Neuronal stem cell (in vitro differentiated cells): Measurements from ENCODE around the gene TUBA4B.

ENCODE experiments used
- DNase-seq: peaks from one replicate; pipeline ENCODE4 v3.0.0-alpha.2; 2013; ENCODE audit warnings: low spot score
- H2AFZ ChIP-seq: one replicate; pipeline ENCODE4 v1.6.1; 2013; ENCODE audit warnings: mild to moderate bottlenecking, low read length, inconsistent platforms
- H2AK5ac ChIP-seq: 2 replicates; pipeline ENCODE4 v1.6.1; 2013; ENCODE audit warnings: low read depth, mild to moderate bottlenecking, inconsistent platforms, low read length, moderate library complexity, mixed read lengths
- H2BK120ac ChIP-seq: 2 replicates; pipeline ENCODE4 v1.6.1; 2013; ENCODE audit warnings: low read depth, mild to moderate bottlenecking, inconsistent platforms, low read length, moderate library complexity, mixed read lengths
- H2BK12ac ChIP-seq: one replicate; pipeline ENCODE4 v1.6.1; 2013; ENCODE audit warnings: low read length, inconsistent platforms
- H2BK15ac ChIP-seq: 2 replicates; pipeline ENCODE4 v1.6.1; 2013; ENCODE audit warnings: mild to moderate bottlenecking, low read length, inconsistent platforms, mixed read lengths
- H2BK5ac ChIP-seq: one replicate; pipeline ENCODE4 v1.6.1; 2013; ENCODE audit warnings: inconsistent platforms, mild to moderate bottlenecking, low read length, moderate library complexity
- H3K14ac ChIP-seq: one replicate; pipeline ENCODE4 v1.6.1; 2013; ENCODE audit warnings: low read length, inconsistent platforms
- H3K18ac ChIP-seq: 2 replicates; pipeline ENCODE4 v1.6.1; 2013; ENCODE audit warnings: low read length, inconsistent platforms
- H3K23ac ChIP-seq: 2 replicates; pipeline ENCODE4 v1.6.1; 2013; ENCODE audit warnings: low read depth, mild to moderate bottlenecking, mixed read lengths, low read length, inconsistent platforms; ENCODE audit not compliant: poor library complexity
- H3K27ac ChIP-seq: replicated peaks from 3 replicates; pipeline ENCODE4 v1.5.1; 2013; ENCODE audit warnings: low read length, inconsistent platforms
- H3K27me3 ChIP-seq, 3 experiments: 2 replicates each; pipeline ENCODE4 v1.6.1; 2013; ENCODE audit warnings: low read length in 3 of 3, mild to moderate bottlenecking in 2 of 3, inconsistent platforms in 1 of 3, low read depth in 1 of 3, mixed read lengths in 1 of 3, moderate library complexity in 1 of 3; ENCODE audit not compliant: control insufficient read depth in 3 of 3, insufficient read depth in 3 of 3
- H3K36me3 ChIP-seq, 2 donors: replicated peaks in 1 of 2; 2 replicates each; pipeline ENCODE4 v1.6.1; 2013; ENCODE audit warnings: low read length in 2 of 2; ENCODE audit not compliant: control insufficient read depth in 2 of 2, insufficient read depth in 2 of 2
- H3K4ac ChIP-seq: 2 replicates; pipeline ENCODE4 v1.6.1; 2013; ENCODE audit warnings: inconsistent platforms, mild to moderate bottlenecking, low read length, moderate library complexity
- H3K4me1 ChIP-seq, 2 donors: 1 replicate in 1 of 2; 2 replicates in 1 of 2; pipeline ENCODE4 v1.6.1; 2013; ENCODE audit warnings: low read length in 2 of 2, low read depth in 1 of 2; ENCODE audit not compliant: control insufficient read depth in 2 of 2, insufficient read depth in 1 of 2
- H3K4me2 ChIP-seq: one replicate; pipeline ENCODE4 v1.6.1; 2013; ENCODE audit warnings: mild to moderate bottlenecking, low read length, inconsistent platforms; ENCODE audit not compliant: insufficient read depth, poor library complexity, severe bottlenecking
- H3K4me3 ChIP-seq, 2 donors: 2 replicates each; pipeline ENCODE4 v1.5.1; 2013; ENCODE audit warnings: low read length in 2 of 2, mild to moderate bottlenecking in 2 of 2, inconsistent platforms in 1 of 2, moderate library complexity in 1 of 2
- H3K79me1 ChIP-seq: one replicate; pipeline ENCODE4 v1.6.1; 2013; ENCODE audit warnings: low read depth, mild to moderate bottlenecking, inconsistent platforms, low read length, moderate library complexity
- H3K9ac ChIP-seq: one replicate; pipeline ENCODE4 v1.6.1; 2013; ENCODE audit warnings: mild to moderate bottlenecking, low read depth, low read length, inconsistent platforms; ENCODE audit not compliant: poor library complexity
- H3K9me3 ChIP-seq, 2 donors: replicated peaks in 1 of 2; 2 replicates each; pipeline versions ENCODE3 to v1.6.1; 2013; ENCODE audit warnings: low read length in 2 of 2, mild to moderate bottlenecking in 2 of 2, inconsistent platforms in 1 of 2, low read depth in 1 of 2, mixed read lengths in 1 of 2, moderate library complexity in 1 of 2; ENCODE audit not compliant: control insufficient read depth in 2 of 2, insufficient read depth in 1 of 2
- H4K8ac ChIP-seq: one replicate; pipeline ENCODE4 v1.6.1; 2013; ENCODE audit warnings: low read depth, mild to moderate bottlenecking, inconsistent platforms, low read length, moderate library complexity
- H4K91ac ChIP-seq: one replicate; pipeline ENCODE4 v1.6.1; 2013; ENCODE audit warnings: low read length, low read depth, mild to moderate bottlenecking, inconsistent platforms; ENCODE audit not compliant: poor library complexity
- WGBS, 2 donors: extraction: QIAGEN DNeasy Blood & Tissue Kit; methylation state at CpG; one replicate each; pipeline ENCODE4 v1.1.7; 2013; ENCODE audit warnings: missing lambda C conversion rate in 2 of 2, mixed read lengths in 1 of 2; ENCODE audit not compliant: insufficient read length in 2 of 2, insufficient replicate concordance in 1 of 2; ENCODE audit errors: extremely low coverage in 2 of 2; 5-methylcytosine and 5-hydroxymethylcytosine counted together

TUBA4B gene

DNA sequence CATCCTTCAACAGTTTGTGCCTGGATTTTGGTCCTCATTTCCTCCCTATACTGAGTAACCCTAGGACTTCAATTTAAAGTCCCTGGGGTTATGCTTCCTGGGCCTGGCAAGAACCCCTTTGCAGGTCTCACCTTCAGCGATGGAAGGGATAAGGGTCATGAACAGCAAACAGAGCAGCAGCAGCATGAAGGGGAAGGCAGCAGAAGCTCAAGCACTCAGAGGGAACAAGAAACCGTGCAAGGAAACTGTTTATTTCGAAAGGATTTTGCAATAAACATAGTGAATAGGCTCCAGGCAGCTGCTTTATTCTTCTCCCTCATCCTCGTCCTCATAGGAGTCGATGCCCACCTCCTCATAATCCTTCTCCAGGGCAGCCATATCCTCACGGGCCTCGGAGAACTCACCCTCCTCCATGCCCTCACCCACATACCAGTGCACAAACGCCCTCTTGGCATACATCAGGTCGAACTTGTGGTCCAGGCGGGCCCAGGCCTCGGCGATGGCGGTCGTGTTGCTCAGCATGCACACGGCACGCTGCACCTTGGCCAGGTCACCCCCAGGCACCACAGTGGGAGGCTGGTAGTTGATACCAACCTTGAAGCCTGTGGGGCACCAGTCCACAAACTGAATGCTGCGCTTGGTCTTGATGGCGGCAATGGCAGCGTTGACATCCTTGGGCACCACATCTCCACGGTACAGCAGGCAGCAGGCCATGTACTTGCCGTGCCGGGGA lies 2.8 kb upstream of the TUBA4B start:
- Histone ChIP-seq H3K23ac (peak overlapping the region; percentile 35), H3K14ac (no peak overlapping the region), H3K79me1 (no peaks in the 10 kb centered on the region), H3K27me3 (peaks cover 23 to 42% (median 42%) of the 10 kb centered on the region in 3 experiments), H2AFZ (no peak overlapping the region), H4K8ac (no peak overlapping the region), H3K4me1 (peaks cover 15 to 22% of the 10 kb centered on the region in 2 donors), H2BK12ac (no peak overlapping the region), H3K9me3 (peaks cover 0 to 2% of the 10 kb centered on the region in 2 donors), H2BK120ac (no peak overlapping the region), H3K18ac (no peak overlapping the region), H2AK5ac (no peak overlapping the region), H3K4ac (no peak overlapping the region), H2BK5ac (peak overlapping the region; percentile 44), H4K91ac (peak overlapping the region; percentile 81), H3K27ac (no peak overlapping the region), H2BK15ac (no peak overlapping the region), H3K4me3 (peak overlapping the region in 1 of 2 donors; percentile 17), H3K9ac (peak overlapping the region; percentile 3), H3K4me2 (no peak overlapping the region), H3K36me3 (peaks cover 10 to 24% of the 10 kb centered on the region in 2 donors)
- WGBS, 2 donors = no CpG with 5 or more reads among the region's 22 CpGs
- DNase-seq = no peak

DNA sequence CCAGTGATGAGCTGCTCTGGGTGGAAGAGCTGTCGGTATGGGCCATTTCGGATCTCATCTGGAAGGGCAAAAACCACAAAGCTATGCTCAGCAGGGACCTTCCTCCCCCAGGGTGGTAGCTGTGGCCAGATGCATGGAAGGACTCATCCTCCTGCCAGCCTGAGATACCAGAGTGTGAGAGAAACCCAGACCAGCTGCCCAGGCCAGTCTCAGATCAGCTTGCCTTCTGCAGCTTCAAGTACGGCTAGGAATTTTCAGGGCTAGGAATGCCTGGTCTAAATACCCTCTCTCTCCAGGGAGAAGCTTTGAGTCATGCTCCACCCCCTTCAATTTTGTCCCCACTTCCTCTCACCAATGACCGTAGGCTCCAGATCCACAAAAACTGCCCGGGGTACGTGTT lies 1.4 kb upstream of the TUBA4B start:
- Histone ChIP-seq H2BK5ac (no peak overlapping the region), H2AFZ (no peak overlapping the region), H3K9me3 (peaks cover 0 to 2% of the 10 kb centered on the region in 2 donors), H3K27me3 (peaks cover 28 to 57% (median 55%) of the 10 kb centered on the region in 3 experiments), H2BK12ac (no peak overlapping the region), H3K18ac (no peak overlapping the region), H2BK15ac (no peak overlapping the region), H3K27ac (no peak overlapping the region), H3K4ac (no peak overlapping the region), H3K79me1 (peaks cover 2% of the 10 kb centered on the region), H2BK120ac (no peak overlapping the region), H3K23ac (no peak overlapping the region), H2AK5ac (no peak overlapping the region), H4K8ac (no peak overlapping the region), H3K14ac (no peak overlapping the region), H4K91ac (no peak overlapping the region), H3K4me2 (no peak overlapping the region), H3K36me3 (peaks cover 9 to 22% of the 10 kb centered on the region in 2 donors), H3K9ac (no peak overlapping the region), H3K4me1 (peaks cover 12 to 18% of the 10 kb centered on the region in 2 donors), H3K4me3 (no peak overlapping the region)
- DNase-seq = no peak
- no CpG with 5 or more reads among the region's 6 CpGs for whole genome bisulfite sequencing, 2 donors

DNA sequence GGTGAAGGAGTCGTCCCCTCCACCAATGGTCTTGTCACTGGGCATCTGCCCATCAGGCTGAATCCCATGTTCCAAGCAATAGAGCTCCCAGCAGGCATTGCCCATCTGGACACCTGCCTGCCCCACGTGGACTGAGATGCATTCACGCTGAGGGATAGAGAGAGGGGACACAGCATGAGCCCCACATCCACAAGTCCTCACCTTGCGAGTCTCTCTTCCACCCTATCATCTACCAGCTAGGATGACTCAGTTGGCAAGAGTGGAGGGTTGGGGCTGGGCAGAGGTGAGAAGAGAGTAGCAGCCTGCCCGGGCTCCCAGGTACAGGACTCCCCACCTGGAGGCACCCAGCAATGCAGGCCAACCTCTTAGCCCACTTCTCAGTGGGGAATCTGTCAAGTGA lies 959 bp upstream of the TUBA4B start:
- Histone ChIP-seq H3K4me3 (no peak overlapping the region), H4K91ac (no peak overlapping the region)
- WGBS, 2 donors = no CpG with 5 or more reads among the region's 5 CpGs

DNA sequence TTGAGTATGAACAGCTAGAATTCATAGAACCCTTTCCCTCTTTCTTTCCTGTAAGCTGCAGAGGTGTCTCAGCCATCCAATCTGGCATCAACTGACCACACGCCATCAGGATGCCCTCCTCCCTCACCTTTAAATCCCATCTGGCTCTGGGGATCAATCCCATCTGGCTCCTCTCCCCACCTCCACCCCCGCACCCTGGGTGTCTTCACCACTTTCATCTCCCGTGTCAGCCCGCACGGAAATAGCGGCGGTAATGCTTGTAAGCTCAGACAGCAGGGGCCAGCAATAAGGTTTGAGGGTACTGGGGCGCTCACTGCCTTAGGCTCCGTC lies 508 bp upstream of the TUBA4B start:
- no peak overlapping the region for H3K4me3 ChIP-seq

More for the DNA sequence above, 959 bp upstream of the TUBA4B start:
- H3K23ac ChIP-seq = peak overlapping the region; percentile 13
- peaks cover 12 to 18% of the 10 kb centered on the region in 2 donors for H3K4me1 ChIP-seq
- H3K36me3 ChIP-seq = peaks cover 9 to 18% of the 10 kb centered on the region in 2 donors
- H2BK12ac ChIP-seq = no peak overlapping the region
- H3K9ac ChIP-seq = peak overlapping the region; percentile 55
- peaks cover 2% of the 10 kb centered on the region for H3K79me1 ChIP-seq
- H2BK120ac ChIP-seq = no peak overlapping the region
- peaks cover 28 to 59% (median 55%) of the 10 kb centered on the region in 3 experiments for H3K27me3 ChIP-seq
- no peak overlapping the region for H2AK5ac ChIP-seq
- no peak for DNase-seq
- no peak overlapping the region for H2AFZ ChIP-seq
- no peak overlapping the region for H4K8ac ChIP-seq
- H2BK15ac ChIP-seq = no peak overlapping the region
- no peak overlapping the region for H3K4ac ChIP-seq
- H3K9me3 ChIP-seq = peaks cover 0 to 2% of the 10 kb centered on the region in 2 donors
- H3K27ac ChIP-seq = no peak overlapping the region
- H3K14ac ChIP-seq = no peak overlapping the region
- H3K4me2 ChIP-seq = no peak overlapping the region
- no peak overlapping the region for H3K18ac ChIP-seq
- H2BK5ac ChIP-seq = no peak overlapping the region

More for the DNA sequence above, 508 bp upstream of the TUBA4B start:
- peaks cover 12 to 18% of the 10 kb centered on the region in 2 donors for H3K4me1 ChIP-seq
- no peak for DNase-seq
- H2BK15ac ChIP-seq = peak overlapping the region; percentile 37
- H2BK12ac ChIP-seq = no peak overlapping the region
- no peak overlapping the region for H4K91ac ChIP-seq
- H3K79me1 ChIP-seq = peaks cover 2% of the 10 kb centered on the region
- no peak overlapping the region for H3K18ac ChIP-seq
- no CpG with 5 or more reads among the region's 9 CpGs for WGBS, 2 donors
- H3K9me3 ChIP-seq = peaks cover 0 to 2% of the 10 kb centered on the region in 2 donors
- H3K4ac ChIP-seq = no peak overlapping the region
- H3K27me3 ChIP-seq = peaks cover 28 to 59% (median 55%) of the 10 kb centered on the region in 3 experiments
- no peak overlapping the region for H2AK5ac ChIP-seq
- no peak overlapping the region for H3K27ac ChIP-seq
- H2BK5ac ChIP-seq = no peak overlapping the region
- peaks cover 7 to 13% of the 10 kb centered on the region in 2 donors for H3K36me3 ChIP-seq
- peak overlapping the region; percentile 80 for H3K4me2 ChIP-seq
- no peak overlapping the region for H3K23ac ChIP-seq
- no peak overlapping the region for H3K14ac ChIP-seq
- no peak overlapping the region for H4K8ac ChIP-seq
- H2BK120ac ChIP-seq = no peak overlapping the region
- H2AFZ ChIP-seq = peak overlapping the region; percentile 83
- no peak overlapping the region for H3K9ac ChIP-seq
